Fibroblast of pulmonary artery (primary cell): ENCODE measurements around the gene ADAMTS2.

ENCODE experiments used
- DNase-seq: peaks from one replicate; pipeline ENCODE4 v3.0.0-alpha.2; 2010; ENCODE audit warnings: low read depth
- H3K4me3 ChIP-seq: replicated peaks from 2 replicates; pipeline ENCODE4 v1.5.1; 2011; ENCODE audit warnings: low read depth, mild to moderate bottlenecking, control low read depth, low read length, moderate library complexity
- CTCF ChIP-seq: IDR thresholded peaks from 2 replicates; pipeline ENCODE4 v1.5.1; 2011; ENCODE audit warnings: mild to moderate bottlenecking, control low read depth, low read length, inconsistent platforms; ENCODE audit errors: missing control alignments

ADAMTS2 gene

DNA sequence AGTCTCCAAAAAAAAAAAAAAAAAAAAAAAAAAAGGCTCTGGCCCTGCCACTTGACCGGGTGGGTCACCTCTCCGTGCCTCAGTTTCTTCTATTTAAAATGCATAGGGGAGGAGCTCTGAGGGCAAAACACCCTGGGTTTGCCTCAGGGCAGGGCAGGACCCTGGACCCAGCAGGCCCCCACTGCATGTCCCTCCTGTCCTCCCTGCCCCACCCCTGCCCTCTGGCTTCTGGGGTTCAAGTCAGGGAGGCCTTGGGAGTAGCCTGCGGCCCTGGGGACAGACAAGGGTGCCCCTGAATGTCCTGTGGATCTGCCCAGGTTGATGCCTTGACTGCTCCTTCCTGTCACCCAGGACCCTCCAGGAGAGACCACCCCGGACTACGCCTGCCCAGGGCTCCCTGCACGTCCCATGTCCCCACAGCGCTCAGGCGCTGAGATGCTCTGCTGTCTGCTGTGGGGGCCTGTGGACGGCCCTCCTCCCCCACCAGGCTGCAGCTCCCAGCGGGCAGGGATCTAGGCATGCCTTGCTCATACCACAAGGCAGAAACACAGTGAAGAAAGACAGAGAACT lies 35.4 kb downstream of the ADAMTS2 start:
- H3K4me3 ChIP-seq: no peak overlapping the region
- DNase-seq: no peak
- TF ChIP-seq CTCF: no peak

DNA sequence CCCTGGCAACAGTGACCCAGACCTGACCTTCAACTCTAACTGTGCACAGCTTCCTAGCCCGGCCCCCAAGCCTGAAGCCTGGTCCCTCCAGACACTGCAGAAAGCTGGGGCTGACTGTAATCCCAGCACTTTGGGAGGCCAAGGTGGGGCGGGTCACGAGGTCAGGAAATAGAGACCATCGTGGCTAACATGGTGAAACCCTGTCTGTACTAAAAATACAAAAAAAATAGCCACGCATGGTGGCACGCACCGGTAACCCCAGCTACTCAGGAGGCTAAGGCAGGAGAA lies 35.9 kb downstream of the ADAMTS2 start:
- DNase-seq: no peak
- H3K4me3 ChIP-seq: no peak overlapping the region
- TF ChIP-seq CTCF: no peak

- no peak overlapping the region for H3K4me3 ChIP-seq
- no peak for DNase-seq
- TF ChIP-seq CTCF: no peak
Measured at GRCh38 chr5:179308563-179309382, 36.5 kb downstream of the ADAMTS2 start.

- H3K4me3 ChIP-seq: no peak overlapping the region
- TF ChIP-seq CTCF: no peak
- DNase-seq: no peak
Measured at GRCh38 chr5:179307931-179308471, 37.3 kb downstream of the ADAMTS2 start.

- no peak for TF ChIP-seq CTCF
- DNase-seq: no peak
- H3K4me3 ChIP-seq: no peak overlapping the region
Measured at GRCh38 chr5:179307013-179307800, 38.1 kb downstream of the ADAMTS2 start.

DNA sequence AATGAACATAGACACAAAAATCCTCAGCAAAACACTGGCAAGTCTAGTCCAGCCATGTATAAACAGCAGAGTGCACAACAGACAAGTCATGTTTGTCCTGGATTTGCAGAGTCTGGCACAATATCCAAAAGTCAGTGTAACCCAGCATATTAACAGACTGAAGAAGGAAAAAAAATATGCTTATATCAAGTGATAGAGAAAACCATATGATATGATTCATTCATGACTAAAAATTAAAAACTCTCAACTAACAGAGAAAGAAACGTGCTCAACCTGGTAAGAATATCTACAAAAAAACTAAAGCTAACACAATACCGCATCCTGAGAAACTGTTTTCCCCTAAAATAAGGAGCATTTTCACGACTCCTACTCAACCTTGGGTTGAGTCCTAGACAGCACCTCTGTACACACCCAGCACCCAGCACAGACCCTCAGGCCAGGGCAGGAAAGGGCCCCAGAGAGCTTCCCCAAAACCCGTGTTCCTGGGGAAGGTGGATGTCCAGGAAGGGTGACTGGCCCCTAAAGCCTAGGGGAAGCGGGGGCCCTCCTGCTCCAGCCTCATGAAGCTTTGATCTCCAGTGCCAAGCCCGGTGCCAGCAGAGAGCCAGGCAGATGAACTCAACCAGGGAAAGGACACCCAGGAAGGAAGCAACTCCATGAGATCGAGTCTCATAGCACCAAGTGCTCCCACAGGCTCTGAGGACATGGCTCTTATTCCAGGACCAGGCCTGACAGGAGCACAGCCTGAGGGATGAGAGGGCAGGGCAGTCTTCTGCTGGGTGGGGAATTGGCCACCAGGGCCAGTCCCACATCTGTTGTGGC lies 38.9 kb downstream of the ADAMTS2 start:
- no peak overlapping the region for H3K4me3 ChIP-seq
- DNase-seq: no peak
- TF ChIP-seq CTCF: no peak
